Measurements from ENCODE around the gene TRDMT1.
A peak's percentile ranks its signal among the peaks of the same experiment; 100 is the strongest.

GRCh38 chr10:17228091-17229015 lies 26.9 kb upstream of the TRDMT1 start, which contains the start of gene VIM:
- TF ChIP-seq POLR2A (IDR thresholded peaks at IDR 0.05) (peak in 1 of 2 donors; percentile 64), EP300 (IDR thresholded peaks at IDR 0.05) (no peak), CTCF (IDR thresholded peaks at IDR 0.05) (no peak)

All from suprapubic skin (tissue), 3 donors.